ENCODE data around the gene VPS26C.

The VPS26C gene

DNA sequence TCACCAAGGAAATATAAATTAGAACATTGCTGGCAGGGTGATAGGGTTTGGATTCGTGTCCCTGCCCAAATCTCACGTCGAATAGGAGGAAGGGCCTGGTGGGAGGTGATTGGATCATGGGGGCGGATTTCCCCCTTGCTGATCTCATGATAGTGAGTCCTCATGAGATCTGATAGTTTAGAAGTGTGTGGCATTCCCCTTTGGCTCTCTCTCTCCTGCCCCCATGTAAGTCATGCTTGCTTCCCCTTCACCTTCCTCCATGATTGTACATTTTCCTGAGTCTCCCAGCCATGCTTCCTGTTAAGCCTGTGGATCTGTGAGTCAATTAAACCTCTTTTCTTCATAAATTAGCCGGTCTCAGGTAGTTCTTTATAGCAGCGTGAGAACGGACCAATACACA, 60.6 kb downstream of the VPS26C start:
- ATAC-seq (ENCODE audit: low read depth): no peak
- no peaks in the 10 kb centered on the region for H3K4me1 ChIP-seq (ENCODE audit: insufficient read depth, poor library complexity, severe bottlenecking)
- TF ChIP-seq, protein P1, sequence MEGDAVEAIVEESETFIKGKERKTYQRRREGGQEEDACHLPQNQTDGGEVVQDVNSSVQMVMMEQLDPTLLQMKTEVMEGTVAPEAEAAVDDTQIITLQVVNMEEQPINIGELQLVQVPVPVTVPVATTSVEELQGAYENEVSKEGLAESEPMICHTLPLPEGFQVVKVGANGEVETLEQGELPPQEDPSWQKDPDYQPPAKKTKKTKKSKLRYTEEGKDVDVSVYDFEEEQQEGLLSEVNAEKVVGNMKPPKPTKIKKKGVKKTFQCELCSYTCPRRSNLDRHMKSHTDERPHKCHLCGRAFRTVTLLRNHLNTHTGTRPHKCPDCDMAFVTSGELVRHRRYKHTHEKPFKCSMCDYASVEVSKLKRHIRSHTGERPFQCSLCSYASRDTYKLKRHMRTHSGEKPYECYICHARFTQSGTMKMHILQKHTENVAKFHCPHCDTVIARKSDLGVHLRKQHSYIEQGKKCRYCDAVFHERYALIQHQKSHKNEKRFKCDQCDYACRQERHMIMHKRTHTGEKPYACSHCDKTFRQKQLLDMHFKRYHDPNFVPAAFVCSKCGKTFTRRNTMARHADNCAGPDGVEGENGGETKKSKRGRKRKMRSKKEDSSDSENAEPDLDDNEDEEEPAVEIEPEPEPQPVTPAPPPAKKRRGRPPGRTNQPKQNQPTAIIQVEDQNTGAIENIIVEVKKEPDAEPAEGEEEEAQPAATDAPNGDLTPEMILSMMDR (IDR thresholded peaks at IDR 0.05; ENCODE audit: poor library complexity, severe bottlenecking): no peak
- DNase-seq (ENCODE audit: low spot score): no peak
- H3K4me3 ChIP-seq (ENCODE audit: severe bottlenecking): no peak overlapping the region
- no peak overlapping the region for H3K27ac ChIP-seq (ENCODE audit: poor library complexity, severe bottlenecking)
- no peaks in the 10 kb centered on the region for H3K9me3 ChIP-seq (ENCODE audit: severe bottlenecking)
- no peaks in the 10 kb centered on the region for H3K27me3 ChIP-seq (ENCODE audit: insufficient read depth, poor library complexity, severe bottlenecking)
- H3K36me3 ChIP-seq (ENCODE audit: low read depth): peaks cover 12% of the 10 kb centered on the region

DNA sequence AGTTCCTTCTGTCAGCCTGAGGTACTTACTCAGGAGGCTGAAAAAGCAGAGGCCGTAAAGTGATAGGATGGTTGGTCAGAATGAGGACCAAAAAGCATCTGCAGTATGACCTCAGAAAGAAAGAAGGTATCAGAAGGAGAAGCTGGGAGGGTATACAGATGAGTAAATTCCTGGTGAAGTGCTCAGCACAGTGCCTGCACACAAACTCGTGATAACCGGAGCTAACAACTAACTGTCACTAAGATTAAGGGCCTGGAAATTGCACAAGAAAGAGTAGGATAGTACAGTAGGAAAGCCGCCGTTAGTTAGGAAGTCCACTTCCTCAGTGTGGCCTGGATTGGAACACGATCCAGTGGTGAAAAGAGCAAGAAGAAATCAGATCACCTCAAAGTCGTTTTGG, 62.6 kb downstream of the VPS26C start:
- H3K27ac ChIP-seq (ENCODE audit: poor library complexity, severe bottlenecking): no peak overlapping the region
- peaks cover 2% of the 10 kb centered on the region for H3K4me1 ChIP-seq (ENCODE audit: insufficient read depth, poor library complexity, severe bottlenecking)
- H3K27me3 ChIP-seq (ENCODE audit: insufficient read depth, poor library complexity, severe bottlenecking): no peaks in the 10 kb centered on the region
- peaks cover 28% of the 10 kb centered on the region for H3K36me3 ChIP-seq (ENCODE audit: low read depth)
- no peak overlapping the region for H3K4me3 ChIP-seq (ENCODE audit: severe bottlenecking)
- no peaks in the 10 kb centered on the region for H3K9me3 ChIP-seq (ENCODE audit: severe bottlenecking)
- no peak for DNase-seq (ENCODE audit: low spot score)
- TF ChIP-seq, protein P1 (IDR thresholded peaks at IDR 0.05; ENCODE audit: poor library complexity, severe bottlenecking): no peak
- ATAC-seq (ENCODE audit: low read depth): no peak

DNA sequence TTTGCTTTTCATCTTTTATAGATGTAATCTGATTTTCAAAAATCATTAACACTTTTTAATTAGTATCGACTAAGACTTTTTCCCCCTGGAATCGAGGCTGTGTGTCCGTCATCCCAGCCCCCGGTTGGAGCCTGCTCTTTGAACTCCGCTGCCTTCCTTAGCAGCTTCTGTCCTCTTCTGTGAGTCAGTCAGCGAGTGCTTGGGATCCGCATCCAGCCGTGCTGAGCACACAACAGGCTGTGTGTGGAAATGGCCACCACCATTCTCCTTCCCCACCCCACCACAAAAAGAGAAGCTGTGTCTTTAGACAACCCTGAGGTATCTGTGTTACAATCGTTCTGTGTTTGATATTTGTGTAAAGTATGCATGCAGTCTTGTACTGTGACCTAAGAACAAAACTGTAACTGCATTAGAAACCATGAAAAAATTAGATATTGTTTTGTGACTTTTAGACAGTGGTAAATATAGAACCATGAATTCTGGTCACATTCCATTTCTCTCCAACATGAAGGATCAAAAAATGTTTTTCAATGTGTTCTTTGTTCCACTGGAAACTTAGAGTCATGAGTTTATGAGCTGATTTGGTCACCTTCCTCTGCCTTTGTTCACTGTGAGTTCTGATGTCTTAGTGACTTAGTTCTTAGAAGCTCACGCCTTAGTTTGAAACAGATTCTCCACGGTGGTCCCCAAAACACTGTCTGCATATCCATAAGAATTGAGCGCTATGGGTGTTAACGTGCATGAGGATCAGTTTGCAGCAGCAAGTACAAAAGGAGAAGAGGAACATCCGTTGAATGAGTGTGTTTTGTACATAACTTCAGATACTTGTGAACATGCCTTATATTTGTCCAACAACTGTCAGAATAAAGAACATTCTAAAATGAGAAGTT, 64.7 kb downstream of the VPS26C start:
- TF ChIP-seq, protein P1 (IDR thresholded peaks at IDR 0.05; ENCODE audit: poor library complexity, severe bottlenecking): no peak
- no peaks in the 10 kb centered on the region for H3K9me3 ChIP-seq (ENCODE audit: severe bottlenecking)
- H3K27me3 ChIP-seq (ENCODE audit: insufficient read depth, poor library complexity, severe bottlenecking): no peaks in the 10 kb centered on the region
- H3K4me3 ChIP-seq (ENCODE audit: severe bottlenecking): no peak overlapping the region
- DNase-seq (ENCODE audit: low spot score) (no peak), ATAC-seq (ENCODE audit: low read depth) (no peak)
- H3K27ac ChIP-seq (ENCODE audit: poor library complexity, severe bottlenecking): no peak overlapping the region
- peaks cover 16% of the 10 kb centered on the region for H3K4me1 ChIP-seq (ENCODE audit: insufficient read depth, poor library complexity, severe bottlenecking)
- H3K36me3 ChIP-seq (ENCODE audit: low read depth): peaks cover 42% of the 10 kb centered on the region

DNA sequence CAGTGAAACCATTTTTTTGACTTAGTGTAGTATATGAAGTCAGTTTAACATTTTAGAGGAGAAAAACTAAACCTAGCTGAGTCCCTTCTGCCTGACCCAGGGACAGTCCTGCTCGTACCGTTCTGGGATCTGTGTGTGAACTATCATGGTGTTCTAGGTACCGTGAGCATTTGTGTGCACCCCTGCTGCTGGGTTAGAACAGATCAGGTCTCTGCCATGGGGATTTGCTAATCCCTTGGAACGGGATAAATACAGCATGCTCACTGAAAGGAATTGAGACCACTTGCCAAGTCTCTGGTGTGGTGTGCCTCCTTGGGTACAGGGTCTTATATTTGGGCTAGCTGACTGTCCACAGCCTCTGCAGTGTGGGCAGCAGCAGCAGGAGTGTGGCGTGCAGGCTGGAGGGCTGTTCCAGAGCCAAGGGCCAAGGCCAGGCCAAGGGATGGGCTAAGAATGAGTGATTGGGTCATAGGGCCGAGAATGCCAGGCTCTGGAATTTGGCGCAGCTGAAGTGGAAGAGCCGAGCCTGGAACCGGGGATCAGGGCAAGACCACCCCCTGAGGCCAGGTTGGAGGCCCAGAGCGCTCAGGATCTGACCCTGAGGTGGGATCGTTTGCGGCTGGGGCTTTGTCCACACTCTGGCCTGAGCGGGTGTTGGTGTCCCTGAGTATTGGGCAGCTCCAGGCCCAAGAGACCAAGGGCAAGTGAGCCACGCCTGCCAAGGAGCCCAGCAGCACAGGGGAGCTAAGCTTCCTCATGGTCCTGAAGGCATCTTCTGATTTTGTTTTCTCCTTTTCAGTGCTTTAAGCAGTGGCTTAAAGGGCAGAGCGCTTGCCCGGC, 66.3 kb downstream of the VPS26C start:
- ATAC-seq (ENCODE audit: low read depth): no peak
- no peaks in the 10 kb centered on the region for H3K27me3 ChIP-seq (ENCODE audit: insufficient read depth, poor library complexity, severe bottlenecking)
- H3K4me3 ChIP-seq (ENCODE audit: severe bottlenecking): no peak overlapping the region
- H3K36me3 ChIP-seq (ENCODE audit: low read depth): peaks cover 55% of the 10 kb centered on the region
- H3K4me1 ChIP-seq (ENCODE audit: insufficient read depth, poor library complexity, severe bottlenecking): peaks cover 16% of the 10 kb centered on the region
- H3K27ac ChIP-seq (ENCODE audit: poor library complexity, severe bottlenecking): no peak overlapping the region
- H3K9me3 ChIP-seq (ENCODE audit: severe bottlenecking): no peaks in the 10 kb centered on the region
- TF ChIP-seq, protein P1 (IDR thresholded peaks at IDR 0.05; ENCODE audit: poor library complexity, severe bottlenecking): no peak
- DNase-seq (ENCODE audit: low spot score): no peak

Measured in RWPE2 (cell line).